Activated naive CD8-positive, alpha-beta T cell treated with anti-CD3 and anti-CD28 coated beads, Interleukin-2, amount 10 ng/mL, durations not matched to agents 7 days and 5 days (primary cell): ENCODE measurements around the gene ZBTB16. TPM values are rescaled to one million over a fixed set of nuclear protein-coding genes. Genes with fewer than 3 reads are reported as not detected.
A peak's percentile ranks its signal among the peaks of the same experiment; 100 is the strongest.

Experiments
- ATAC-seq: fragments of 150-1000 bp; cut with Tn5 transposase; one replicate; pipeline ENCODE4 v1.10.0; 2021; ENCODE audit warnings: low read depth, moderate library complexity
- POLR2A ChIA-PET: fragments of 350-600 bp; sonication (Branson Sonifier 250); formaldehyde crosslinking; loops from one replicate; lab custom pipeline; 2021; ENCODE audit warnings: antibody characterized with exemption; lab: Charles Lee
- DNase-seq: peaks from one replicate; pipeline ENCODE4 v3.0.0; 2021
- H3K27ac Mint-ChIP-seq: one replicate; pipeline ENCODE4 v1.8.0; 2022; ENCODE audit warnings: mild to moderate bottlenecking, mixed read lengths
- H3K27me3 Mint-ChIP-seq: one replicate; pipeline ENCODE4 v1.8.0; 2022; ENCODE audit warnings: mild to moderate bottlenecking, moderate library complexity, mixed read lengths
- H3K36me3 Mint-ChIP-seq: one replicate; pipeline ENCODE4 v1.8.0; 2021; ENCODE audit warnings: mild to moderate bottlenecking, mixed read lengths
- H3K4me1 Mint-ChIP-seq: one replicate; pipeline ENCODE4 v1.8.0; 2021; ENCODE audit warnings: mixed read lengths
- H3K4me3 Mint-ChIP-seq: one replicate; pipeline ENCODE4 v1.8.0; 2022; ENCODE audit warnings: mild to moderate bottlenecking, moderate library complexity, mixed read lengths
- H3K9me3 Mint-ChIP-seq: one replicate; pipeline ENCODE4 v1.8.0; 2021; ENCODE audit warnings: mixed read lengths
- total RNA-seq, 2 experiments: library from RNA; stranded (reverse); gene quantifications; one replicate each; pipeline ENCODE4 v1.2.3, GENCODE V29; 2021

Gene ZBTB16
- total RNA-seq, 2 experiments from 2014 or later = 13.1 to 14.6 TPM

- POLR2A ChIA-PET = no interaction called here
- no peaks in the 10 kb centered on the region for H3K9me3 Mint-ChIP-seq
- ATAC-seq (no peak), DNase-seq (no peak)
- H3K4me3 Mint-ChIP-seq = no peak overlapping the region
- H3K36me3 Mint-ChIP-seq = no peaks in the 10 kb centered on the region
- peaks cover 27% of the 10 kb centered on the region for H3K27me3 Mint-ChIP-seq
- H3K4me1 Mint-ChIP-seq = no peaks in the 10 kb centered on the region
- no peak overlapping the region for H3K27ac Mint-ChIP-seq
Observed at GRCh38 chr11:114273890-114274635, 214.6 kb downstream of the ZBTB16 start.

GRCh38 chr11:114274637-114275036, 215.1 kb downstream of the ZBTB16 start:
- Mint-ChIP-seq H3K4me1 (no peaks in the 10 kb centered on the region), H3K27ac (no peak overlapping the region), H3K36me3 (no peaks in the 10 kb centered on the region), H3K4me3 (no peak overlapping the region), H3K9me3 (no peaks in the 10 kb centered on the region), H3K27me3 (peaks cover 27% of the 10 kb centered on the region)
- no peak for ATAC-seq
- POLR2A ChIA-PET = no interaction called here
- DNase-seq = no peak

- POLR2A ChIA-PET = no interaction called here
- Mint-ChIP-seq H3K27ac (no peak overlapping the region), H3K9me3 (no peaks in the 10 kb centered on the region), H3K27me3 (peaks cover 27% of the 10 kb centered on the region), H3K4me3 (no peak overlapping the region), H3K36me3 (no peaks in the 10 kb centered on the region), H3K4me1 (no peaks in the 10 kb centered on the region)
- ATAC-seq (no peak), DNase-seq (no peak)
Observed at GRCh38 chr11:114275280-114275679, 215.8 kb downstream of the ZBTB16 start.

- Mint-ChIP-seq H3K27me3 (peaks cover 21% of the 10 kb centered on the region), H3K4me3 (no peak overlapping the region), H3K4me1 (no peaks in the 10 kb centered on the region), H3K9me3 (no peaks in the 10 kb centered on the region), H3K36me3 (no peaks in the 10 kb centered on the region), H3K27ac (no peak overlapping the region)
- POLR2A ChIA-PET = no interaction called here
- DNase-seq (no peak), ATAC-seq (no peak)
Observed at GRCh38 chr11:114276077-114276476, 216.6 kb downstream of the ZBTB16 start.

- Mint-ChIP-seq H3K9me3 (no peaks in the 10 kb centered on the region), H3K4me3 (no peak overlapping the region), H3K27ac (no peak overlapping the region), H3K4me1 (no peaks in the 10 kb centered on the region), H3K36me3 (no peaks in the 10 kb centered on the region), H3K27me3 (peaks cover 11% of the 10 kb centered on the region)
- ATAC-seq (no peak), DNase-seq (no peak)
- POLR2A ChIA-PET = no interaction called here
Observed at GRCh38 chr11:114277637-114278341, 218.3 kb downstream of the ZBTB16 start.

DNA sequence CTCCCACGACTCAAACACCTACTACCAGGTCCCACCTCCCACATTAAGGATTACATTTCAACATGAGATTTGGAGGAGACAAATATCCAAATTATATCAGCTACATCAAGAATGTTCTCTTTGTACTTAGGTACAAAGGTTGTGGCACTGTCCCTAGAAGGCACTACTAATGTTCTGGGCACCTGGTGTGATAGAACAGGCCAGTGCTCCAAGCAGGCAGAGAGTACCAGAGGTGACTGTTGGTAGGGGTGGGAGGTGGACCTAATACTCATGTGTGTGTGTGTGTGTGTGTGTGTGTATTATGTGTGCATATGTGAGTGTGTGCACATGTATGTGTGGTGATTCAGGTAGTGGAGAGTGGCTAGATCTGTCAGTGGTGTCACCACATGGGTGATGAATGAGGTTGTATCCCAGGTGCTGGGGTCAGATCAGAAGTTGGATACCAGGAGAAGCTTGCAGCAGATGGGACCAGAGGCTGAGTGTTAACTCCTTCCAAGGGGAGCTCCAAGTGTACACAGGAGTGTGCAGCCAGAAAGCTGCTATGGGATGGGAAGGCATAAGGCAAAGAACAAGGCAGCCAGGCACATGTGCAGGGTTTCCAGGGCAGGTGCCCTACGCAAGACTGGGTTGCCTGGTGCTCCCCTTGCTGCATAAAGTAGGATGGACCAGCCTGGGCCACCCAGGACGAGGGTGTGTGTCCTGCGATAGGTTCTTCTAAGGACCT, 219.0 kb downstream of the ZBTB16 start:
- ATAC-seq (no peak), DNase-seq (no peak)
- Mint-ChIP-seq H3K9me3 (no peaks in the 10 kb centered on the region), H3K36me3 (no peaks in the 10 kb centered on the region), H3K27ac (no peak overlapping the region), H3K4me1 (no peaks in the 10 kb centered on the region), H3K27me3 (peaks cover 9% of the 10 kb centered on the region), H3K4me3 (no peak overlapping the region)
- POLR2A ChIA-PET = no interaction called here

- POLR2A ChIA-PET = no interaction called here
- no peaks in the 10 kb centered on the region for H3K9me3 Mint-ChIP-seq
- no peak overlapping the region for H3K27ac Mint-ChIP-seq
- H3K36me3 Mint-ChIP-seq = no peaks in the 10 kb centered on the region
- H3K27me3 Mint-ChIP-seq = peaks cover 3% of the 10 kb centered on the region
- no peak overlapping the region for H3K4me3 Mint-ChIP-seq
- ATAC-seq (no peak), DNase-seq (no peak)
- no peaks in the 10 kb centered on the region for H3K4me1 Mint-ChIP-seq
Observed at GRCh38 chr11:114279792-114280546, 220.5 kb downstream of the ZBTB16 start.

DNA sequence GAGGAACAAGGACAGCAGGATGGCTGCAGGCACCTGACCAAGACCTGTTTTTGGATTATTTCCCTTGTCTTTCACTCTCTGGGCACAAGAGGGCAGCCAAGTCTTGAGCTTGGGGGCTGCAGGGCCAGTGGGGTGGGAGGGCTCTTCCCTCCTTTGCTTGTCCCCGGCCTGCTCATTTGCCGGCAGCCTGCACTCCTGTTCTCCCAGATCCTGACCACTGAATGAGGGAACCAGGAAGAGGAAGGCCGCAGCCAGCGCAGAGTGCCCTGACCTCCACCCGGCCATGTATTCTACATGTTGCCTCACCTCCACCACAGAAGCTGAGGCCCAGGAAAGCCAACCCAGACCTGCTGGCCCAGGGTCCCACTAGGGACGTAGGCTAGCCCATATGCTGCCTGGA, 221.2 kb downstream of the ZBTB16 start:
- Mint-ChIP-seq H3K27me3 (no peaks in the 10 kb centered on the region), H3K4me1 (no peaks in the 10 kb centered on the region), H3K4me3 (no peak overlapping the region), H3K9me3 (no peaks in the 10 kb centered on the region), H3K27ac (no peak overlapping the region), H3K36me3 (no peaks in the 10 kb centered on the region)
- POLR2A ChIA-PET = no interaction called here
- ATAC-seq (peak; percentile 39), DNase-seq (no peak)

- Mint-ChIP-seq H3K4me1 (no peaks in the 10 kb centered on the region), H3K9me3 (no peaks in the 10 kb centered on the region), H3K36me3 (no peaks in the 10 kb centered on the region), H3K27me3 (no peaks in the 10 kb centered on the region), H3K27ac (no peak overlapping the region), H3K4me3 (no peak overlapping the region)
- no peak for ATAC-seq
- no peak for DNase-seq
- POLR2A ChIA-PET = no interaction called here
Observed at GRCh38 chr11:114281388-114281956, 222.0 kb downstream of the ZBTB16 start.

DNA sequence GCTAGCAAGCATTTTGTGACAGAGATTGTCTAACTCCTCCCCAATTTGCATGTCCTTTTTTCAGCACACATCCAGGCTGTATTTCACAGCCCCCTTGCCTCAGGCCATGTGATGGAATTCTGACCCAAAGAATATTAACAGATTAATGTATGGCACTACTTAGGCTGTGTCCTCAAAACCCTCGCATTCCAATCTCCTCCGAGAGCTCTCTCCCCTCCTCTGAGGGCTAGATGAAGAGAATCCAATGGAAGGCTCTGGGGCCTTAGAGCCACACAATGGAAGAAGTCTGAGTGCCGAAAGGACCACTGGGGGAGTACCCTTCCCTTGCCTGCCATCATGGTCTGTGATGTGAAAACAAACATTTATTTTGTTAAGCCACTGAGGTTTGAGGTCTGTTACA, 223.0 kb downstream of the ZBTB16 start:
- Mint-ChIP-seq H3K36me3 (no peaks in the 10 kb centered on the region), H3K27ac (no peak overlapping the region), H3K9me3 (no peaks in the 10 kb centered on the region), H3K4me3 (no peak overlapping the region), H3K4me1 (no peaks in the 10 kb centered on the region), H3K27me3 (peaks cover 5% of the 10 kb centered on the region)
- ATAC-seq = no peak
- POLR2A ChIA-PET = no interaction called here
- DNase-seq = no peak

- Mint-ChIP-seq H3K4me3 (no peak overlapping the region), H3K4me1 (no peaks in the 10 kb centered on the region), H3K27ac (no peak overlapping the region), H3K27me3 (peaks cover 10% of the 10 kb centered on the region), H3K36me3 (no peaks in the 10 kb centered on the region), H3K9me3 (no peaks in the 10 kb centered on the region)
- ATAC-seq (no peak), DNase-seq (no peak)
- POLR2A ChIA-PET = no interaction called here
Observed at GRCh38 chr11:114283422-114283821, 223.9 kb downstream of the ZBTB16 start.

DNA sequence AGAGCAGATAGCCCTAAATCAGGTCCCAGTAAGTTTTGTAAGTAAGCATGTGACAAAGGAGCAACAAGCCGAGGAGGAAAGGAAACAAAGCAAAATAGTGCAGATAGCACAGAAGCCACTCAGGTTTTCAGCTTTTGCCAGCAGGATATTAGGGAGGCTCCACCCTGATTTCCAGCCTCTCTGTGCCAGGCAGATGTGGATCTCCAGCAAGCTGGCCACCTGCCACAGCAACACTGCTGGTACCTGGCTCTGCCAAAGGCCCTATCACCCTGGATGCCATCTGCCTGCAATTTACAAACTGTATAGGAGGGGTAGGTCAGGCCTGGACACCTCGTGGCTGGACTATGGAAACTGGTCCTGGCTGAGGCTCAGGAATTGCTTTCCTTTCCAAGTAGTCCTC, 224.5 kb downstream of the ZBTB16 start:
- H3K9me3 Mint-ChIP-seq = no peaks in the 10 kb centered on the region
- ATAC-seq = no peak
- no peak overlapping the region for H3K4me3 Mint-ChIP-seq
- no peak for DNase-seq
- H3K4me1 Mint-ChIP-seq = no peaks in the 10 kb centered on the region
- no peak overlapping the region for H3K27ac Mint-ChIP-seq
- H3K36me3 Mint-ChIP-seq = no peaks in the 10 kb centered on the region
- POLR2A ChIA-PET = no interaction called here
- peaks cover 16% of the 10 kb centered on the region for H3K27me3 Mint-ChIP-seq

GRCh38 chr11:114284914-114285313, 225.4 kb downstream of the ZBTB16 start:
- Mint-ChIP-seq H3K27me3 (peaks cover 19% of the 10 kb centered on the region), H3K27ac (no peak overlapping the region), H3K4me3 (no peak overlapping the region), H3K4me1 (no peaks in the 10 kb centered on the region), H3K36me3 (no peaks in the 10 kb centered on the region), H3K9me3 (no peaks in the 10 kb centered on the region)
- ATAC-seq = no peak
- POLR2A ChIA-PET = no interaction called here
- no peak for DNase-seq
